ENCODE results near the gene C1orf21. TPM values are rescaled to one million over a fixed set of nuclear protein-coding genes. Genes with fewer than 3 reads are reported as not detected.
A peak's percentile ranks its signal among the peaks of the same experiment; 100 is the strongest.

The C1orf21 gene
- total RNA-seq, 4 donors from 2014 or later = 13.1 to 30.6 (median 22.1) TPM

DNA sequence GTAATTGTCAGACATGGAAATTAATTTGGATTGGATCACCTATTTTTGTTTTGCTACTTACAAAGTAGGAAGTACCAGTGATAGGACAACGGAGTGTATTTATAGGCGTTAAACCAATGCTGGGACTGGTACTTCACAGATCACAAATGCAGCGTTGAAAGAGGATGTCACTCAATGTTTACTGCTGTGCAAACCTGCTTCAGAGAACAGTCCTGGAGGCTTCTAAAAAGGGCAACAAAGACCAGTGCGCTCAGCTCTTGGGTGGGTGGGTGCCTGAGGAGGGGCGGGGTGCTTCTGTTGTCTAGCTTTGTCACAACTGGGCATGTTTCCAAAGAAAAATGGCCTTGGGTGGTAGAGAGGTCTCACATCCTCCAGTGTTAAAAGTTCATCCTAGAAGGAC, 2.1 kb downstream of the C1orf21 start:
- no peak for DNase-seq
- peak overlapping the region in 1 of 3 donors; percentile 43 for H3K27ac ChIP-seq
- no peak for TF ChIP-seq POLR2A (IDR thresholded peaks at IDR 0.05)
- TF ChIP-seq, protein P1, sequence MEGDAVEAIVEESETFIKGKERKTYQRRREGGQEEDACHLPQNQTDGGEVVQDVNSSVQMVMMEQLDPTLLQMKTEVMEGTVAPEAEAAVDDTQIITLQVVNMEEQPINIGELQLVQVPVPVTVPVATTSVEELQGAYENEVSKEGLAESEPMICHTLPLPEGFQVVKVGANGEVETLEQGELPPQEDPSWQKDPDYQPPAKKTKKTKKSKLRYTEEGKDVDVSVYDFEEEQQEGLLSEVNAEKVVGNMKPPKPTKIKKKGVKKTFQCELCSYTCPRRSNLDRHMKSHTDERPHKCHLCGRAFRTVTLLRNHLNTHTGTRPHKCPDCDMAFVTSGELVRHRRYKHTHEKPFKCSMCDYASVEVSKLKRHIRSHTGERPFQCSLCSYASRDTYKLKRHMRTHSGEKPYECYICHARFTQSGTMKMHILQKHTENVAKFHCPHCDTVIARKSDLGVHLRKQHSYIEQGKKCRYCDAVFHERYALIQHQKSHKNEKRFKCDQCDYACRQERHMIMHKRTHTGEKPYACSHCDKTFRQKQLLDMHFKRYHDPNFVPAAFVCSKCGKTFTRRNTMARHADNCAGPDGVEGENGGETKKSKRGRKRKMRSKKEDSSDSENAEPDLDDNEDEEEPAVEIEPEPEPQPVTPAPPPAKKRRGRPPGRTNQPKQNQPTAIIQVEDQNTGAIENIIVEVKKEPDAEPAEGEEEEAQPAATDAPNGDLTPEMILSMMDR (IDR thresholded peaks at IDR 0.05) = no peak
- H3K9me3 ChIP-seq = no peaks in the 10 kb centered on the region
- WGBS, 2 donors = 81 to 89% methylated on average over 5 of the region's 5 CpGs
- H3K4me3 ChIP-seq (replicated peaks in 1 of 3) = no peak overlapping the region
- H3K4me1 ChIP-seq = peaks cover 5 to 10% of the 10 kb centered on the region in 2 donors
- intact Hi-C loops (cut with DNase I) = no loop called here
- H3K36me3 ChIP-seq = no peaks in the 10 kb centered on the region
- no peaks in the 10 kb centered on the region for H3K27me3 ChIP-seq

DNA sequence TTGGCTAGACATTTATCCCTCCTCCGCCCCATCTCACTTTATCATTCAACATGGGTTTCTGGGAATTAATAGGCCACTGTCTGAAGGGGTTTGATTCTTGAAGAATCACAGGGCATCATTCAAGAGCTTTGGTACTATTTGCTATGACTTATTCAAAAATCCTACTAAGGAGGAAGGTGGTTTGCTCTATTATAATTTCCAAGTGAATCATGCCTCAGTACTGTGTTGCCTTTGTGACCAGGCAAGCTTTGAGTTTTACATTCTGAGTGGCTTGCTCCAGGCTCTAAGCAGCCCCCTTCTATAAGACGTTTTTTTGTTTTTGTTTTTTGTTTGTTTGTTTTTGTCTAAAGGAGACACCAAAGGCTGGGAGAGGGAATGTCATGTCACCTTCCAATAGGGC, 2.6 kb downstream of the C1orf21 start:
- H3K4me3 ChIP-seq (replicated peaks in 1 of 3) = no peak overlapping the region
- peaks cover 5 to 10% of the 10 kb centered on the region in 2 donors for H3K4me1 ChIP-seq
- no peaks in the 10 kb centered on the region for H3K27me3 ChIP-seq
- no peaks in the 10 kb centered on the region for H3K36me3 ChIP-seq
- H3K27ac ChIP-seq = no peak overlapping the region
- DNase-seq = no peak
- TF ChIP-seq, protein P1 (IDR thresholded peaks at IDR 0.05) = no peak
- no peak for TF ChIP-seq POLR2A (IDR thresholded peaks at IDR 0.05)
- 91 to 92% methylated on average over 2 of the region's 2 CpGs for WGBS, 2 donors
- intact Hi-C loops (cut with DNase I) = no loop called here
- H3K9me3 ChIP-seq = no peaks in the 10 kb centered on the region

DNA sequence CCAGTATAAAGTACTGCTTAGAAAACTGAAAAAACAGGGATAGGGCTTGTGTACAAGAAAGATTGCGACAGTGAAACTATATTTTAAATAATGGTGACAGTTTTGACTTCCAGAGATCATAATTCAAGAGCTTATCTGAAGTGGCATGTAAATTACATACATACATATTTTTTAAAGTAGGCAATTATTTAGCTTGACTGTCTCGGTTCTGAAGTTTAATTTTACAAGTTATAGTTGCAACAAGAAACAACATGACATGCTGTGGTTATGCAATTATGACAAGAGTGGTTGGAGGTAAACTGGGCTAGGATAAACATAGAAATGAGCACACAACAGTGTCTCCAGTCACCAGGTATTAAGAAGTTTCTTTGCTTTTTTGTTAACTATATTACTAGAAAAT, 4.1 kb downstream of the C1orf21 start:
- Histone ChIP-seq H3K27me3 (no peaks in the 10 kb centered on the region), H3K36me3 (no peaks in the 10 kb centered on the region), H3K27ac (no peak overlapping the region), H3K9me3 (no peaks in the 10 kb centered on the region), H3K4me1 (peaks cover 4 to 8% of the 10 kb centered on the region in 2 donors), H3K4me3 (replicated peaks in 1 of 3) (no peak overlapping the region)
- 93 to 95% methylated on average over 2 of the region's 2 CpGs for WGBS, 2 donors
- intact Hi-C loops (cut with DNase I) = loop anchor here (10.0 kb wide), 1 partner anchor 174 kb away; no protein-coding TSS in a partner anchor
- TF ChIP-seq, protein P1 (IDR thresholded peaks at IDR 0.05) = no peak
- no peak for TF ChIP-seq POLR2A (IDR thresholded peaks at IDR 0.05)
- DNase-seq = no peak

DNA sequence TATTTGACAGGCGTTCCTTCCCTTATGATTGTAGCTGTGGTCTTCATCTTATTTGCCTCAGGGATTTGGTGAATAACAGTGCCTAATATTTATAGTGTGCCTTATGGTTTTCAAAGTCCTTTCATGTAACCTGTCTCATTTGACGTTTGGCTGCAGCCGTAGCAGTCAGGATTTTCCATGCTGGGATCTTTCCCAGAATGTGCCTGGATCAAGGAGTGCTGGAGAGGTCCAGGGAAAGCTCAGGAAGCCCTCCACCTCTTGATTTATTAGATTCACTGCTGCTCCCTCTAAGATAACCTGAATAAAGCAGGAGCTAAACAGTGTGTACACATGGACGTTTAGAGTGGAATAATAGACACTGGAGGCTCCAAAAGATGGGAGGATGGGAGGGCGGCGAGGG, 5.2 kb downstream of the C1orf21 start:
- H3K27ac ChIP-seq = no peak overlapping the region
- intact Hi-C loops (cut with DNase I) = loop anchor here (10.0 kb wide), 1 partner anchor 173 kb away; no protein-coding TSS in a partner anchor

More for the DNA sequence above, 5.2 kb downstream of the C1orf21 start:
- Histone ChIP-seq H3K36me3 (no peaks in the 10 kb centered on the region), H3K4me1 (peaks cover 0 to 5% of the 10 kb centered on the region in 2 donors), H3K27me3 (no peaks in the 10 kb centered on the region), H3K9me3 (no peaks in the 10 kb centered on the region), H3K4me3 (replicated peaks in 1 of 3) (no peak overlapping the region)
- DNase-seq = no peak
- WGBS, 2 donors = 95 to 96% methylated on average over 6 of the region's 6 CpGs
- TF ChIP-seq, protein P1 (IDR thresholded peaks at IDR 0.05) = no peak
- TF ChIP-seq POLR2A (IDR thresholded peaks at IDR 0.05) = no peak

Data from thyroid gland (tissue), 4 donors.